ENCODE measurements around the gene ZNHIT2.
A peak's percentile ranks its signal among the peaks of the same experiment; 100 is the strongest.

The ZNHIT2 gene

DNA sequence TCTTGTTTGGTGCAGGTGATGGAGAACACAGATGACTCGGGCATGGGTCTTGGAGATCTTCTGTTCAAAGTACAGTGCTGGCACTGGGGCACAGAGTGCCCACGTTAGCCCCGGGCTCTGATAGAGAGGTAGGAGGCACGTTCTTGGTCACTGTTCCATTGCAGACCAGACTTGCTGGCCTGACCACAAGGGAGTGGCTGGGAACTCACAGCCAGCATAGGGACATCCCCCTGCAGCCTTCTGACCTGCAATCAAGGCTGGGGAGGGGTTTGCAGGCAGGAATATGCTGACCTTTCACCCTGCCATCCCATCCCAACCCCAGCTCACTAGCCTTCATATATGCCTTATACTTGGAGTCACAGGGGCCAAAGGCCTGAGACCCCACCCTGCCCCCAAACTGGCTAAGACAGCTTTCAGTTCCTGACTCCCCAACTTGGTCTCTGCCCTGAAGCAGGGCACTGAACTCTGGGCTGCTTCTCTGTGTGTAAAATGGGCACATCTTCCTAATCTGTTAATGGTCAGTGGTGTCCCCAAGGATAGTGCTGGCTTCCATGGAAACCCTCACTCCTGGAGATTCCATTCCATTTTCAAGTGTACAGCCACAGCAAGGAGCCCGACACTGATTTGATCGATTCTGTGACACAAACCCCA, 9.2 kb upstream of the ZNHIT2 start:
- Histone ChIP-seq H3K4me2 (ENCODE audit: low read length, poor library complexity, severe bottlenecking) (no peak overlapping the region), H2AFZ (ENCODE audit: low read depth, low read length) (no peak overlapping the region), H2BK5ac (ENCODE audit: low read depth, low read length, poor library complexity, severe bottlenecking) (no peak overlapping the region), H2AK5ac (ENCODE audit: low read length, severe bottlenecking) (no peak overlapping the region), H3K4me1 (ENCODE audit: control insufficient read depth, insufficient read depth, low read depth, low read length) (peaks cover 2% of the 10 kb centered on the region), H3K79me1 (replicated peaks; ENCODE audit: low read length, poor library complexity, severe bottlenecking) (peaks cover 32% of the 10 kb centered on the region), H3K18ac (ENCODE audit: low read depth in 1 of 2, low read length in 2 of 2) (no peak overlapping the region), H4K91ac (ENCODE audit: low read length) (no peak overlapping the region), H3K9ac (ENCODE audit: low read length) (peak overlapping the region; percentile 22), H2BK15ac (ENCODE audit: low read depth, poor library complexity, severe bottlenecking) (no peak overlapping the region), H3K36me3 (ENCODE audit: control insufficient read depth in 1 of 2, insufficient read depth in 2 of 2, low read depth in 1 of 2, low read length in 2 of 2) (peaks cover 65 to 76% of the 10 kb centered on the region in 2 experiments), H4K8ac (ENCODE audit: low read length) (no peak overlapping the region), H3K27me3 (ENCODE audit: control insufficient read depth in 1 of 2, insufficient read depth in 1 of 2, low read length in 2 of 2) (no peaks in the 10 kb centered on the region), H2BK120ac (ENCODE audit: low read depth, low read length) (no peak overlapping the region), H3K27ac (ENCODE audit: low read length, poor library complexity, severe bottlenecking) (no peak overlapping the region), H3K14ac (ENCODE audit: low read length in 2 of 2) (no peak overlapping the region), H3K4me3 (ENCODE audit: insufficient read depth in 1 of 2, low read depth in 1 of 2, low read length in 2 of 2) (no peak overlapping the region), H3K23ac (ENCODE audit: low read length in 2 of 2) (no peak overlapping the region), H2BK12ac (ENCODE audit: low read length in 2 of 2) (no peak overlapping the region), H3K4ac (ENCODE audit: low read depth in 1 of 2, low read length in 2 of 2) (no peak overlapping the region), H3K9me3 (ENCODE audit: control insufficient read depth, low read length) (no peaks in the 10 kb centered on the region)
- no peak for DNase-seq
- WGBS = 87% methylated on average over 4 of the region's 6 CpGs

DNA sequence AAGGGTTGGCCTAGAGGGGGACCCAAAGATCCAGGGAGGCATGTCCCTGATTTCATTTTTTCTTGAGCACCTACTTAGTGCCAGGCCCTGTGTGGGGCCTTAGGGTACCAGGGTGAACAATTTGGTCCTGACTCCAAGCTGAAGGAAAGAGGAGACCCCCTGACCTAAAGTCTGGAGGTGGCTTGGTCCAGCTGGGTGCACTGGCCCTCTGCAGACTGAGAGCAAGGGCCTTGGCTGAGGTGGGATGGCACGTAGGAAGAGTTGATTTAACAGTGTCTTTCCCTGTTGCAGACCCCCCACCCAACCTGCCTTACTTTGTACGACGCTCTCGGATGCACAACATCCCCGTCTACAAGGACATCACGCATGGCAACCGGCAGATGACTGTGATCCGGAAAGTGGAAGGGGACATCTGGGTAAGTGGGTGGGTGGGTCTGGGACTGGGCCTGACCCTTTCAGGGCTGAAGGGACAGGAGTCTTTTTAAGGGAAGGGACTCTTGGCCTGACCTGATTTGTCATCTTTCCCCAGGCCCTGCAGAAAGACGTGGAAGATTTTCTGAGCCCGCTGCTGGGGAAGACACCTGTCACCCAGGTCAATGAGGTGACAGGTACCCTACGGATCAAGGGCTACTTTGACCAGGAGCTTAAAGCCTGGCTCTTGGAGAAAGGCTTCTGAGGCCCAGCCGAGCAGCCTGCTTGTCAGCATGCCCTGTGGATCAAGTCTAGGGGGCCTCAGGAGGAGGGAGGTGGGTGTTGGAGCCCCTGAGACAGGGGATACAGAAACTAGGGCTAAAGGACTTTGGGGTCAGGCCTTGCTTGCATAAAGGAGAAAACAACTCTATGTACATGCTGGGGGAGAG, 7.9 kb upstream of the ZNHIT2 start:
- Histone ChIP-seq H3K4ac (ENCODE audit: low read depth in 1 of 2, low read length in 2 of 2) (no peak overlapping the region), H3K18ac (ENCODE audit: low read depth in 1 of 2, low read length in 2 of 2) (no peak overlapping the region), H3K27me3 (ENCODE audit: control insufficient read depth in 1 of 2, insufficient read depth in 1 of 2, low read length in 2 of 2) (no peaks in the 10 kb centered on the region), H3K27ac (ENCODE audit: low read length, poor library complexity, severe bottlenecking) (no peak overlapping the region), H3K14ac (ENCODE audit: low read length in 2 of 2) (no peak overlapping the region), H3K79me1 (replicated peaks; ENCODE audit: low read length, poor library complexity, severe bottlenecking) (peaks cover 27% of the 10 kb centered on the region), H3K4me1 (ENCODE audit: control insufficient read depth, insufficient read depth, low read depth, low read length) (peaks cover 5% of the 10 kb centered on the region), H2BK12ac (ENCODE audit: low read length in 2 of 2) (no peak overlapping the region), H2BK5ac (ENCODE audit: low read depth, low read length, poor library complexity, severe bottlenecking) (no peak overlapping the region), H4K91ac (ENCODE audit: low read length) (no peak overlapping the region), H3K9ac (ENCODE audit: low read length) (no peak overlapping the region), H3K4me3 (ENCODE audit: insufficient read depth in 1 of 2, low read depth in 1 of 2, low read length in 2 of 2) (no peak overlapping the region), H2AFZ (ENCODE audit: low read depth, low read length) (no peak overlapping the region), H2BK120ac (ENCODE audit: low read depth, low read length) (no peak overlapping the region), H2AK5ac (ENCODE audit: low read length, severe bottlenecking) (no peak overlapping the region), H4K8ac (ENCODE audit: low read length) (no peak overlapping the region), H3K36me3 (ENCODE audit: control insufficient read depth in 1 of 2, insufficient read depth in 2 of 2, low read depth in 1 of 2, low read length in 2 of 2) (peaks cover 58 to 71% of the 10 kb centered on the region in 2 experiments), H2BK15ac (ENCODE audit: low read depth, poor library complexity, severe bottlenecking) (peak overlapping the region; percentile 12), H3K23ac (ENCODE audit: low read length in 2 of 2) (no peak overlapping the region), H3K4me2 (ENCODE audit: low read length, poor library complexity, severe bottlenecking) (no peak overlapping the region), H3K9me3 (ENCODE audit: control insufficient read depth, low read length) (no peaks in the 10 kb centered on the region)
- 97% methylated on average over 12 of the region's 12 CpGs for WGBS
- DNase-seq = no peak

DNA sequence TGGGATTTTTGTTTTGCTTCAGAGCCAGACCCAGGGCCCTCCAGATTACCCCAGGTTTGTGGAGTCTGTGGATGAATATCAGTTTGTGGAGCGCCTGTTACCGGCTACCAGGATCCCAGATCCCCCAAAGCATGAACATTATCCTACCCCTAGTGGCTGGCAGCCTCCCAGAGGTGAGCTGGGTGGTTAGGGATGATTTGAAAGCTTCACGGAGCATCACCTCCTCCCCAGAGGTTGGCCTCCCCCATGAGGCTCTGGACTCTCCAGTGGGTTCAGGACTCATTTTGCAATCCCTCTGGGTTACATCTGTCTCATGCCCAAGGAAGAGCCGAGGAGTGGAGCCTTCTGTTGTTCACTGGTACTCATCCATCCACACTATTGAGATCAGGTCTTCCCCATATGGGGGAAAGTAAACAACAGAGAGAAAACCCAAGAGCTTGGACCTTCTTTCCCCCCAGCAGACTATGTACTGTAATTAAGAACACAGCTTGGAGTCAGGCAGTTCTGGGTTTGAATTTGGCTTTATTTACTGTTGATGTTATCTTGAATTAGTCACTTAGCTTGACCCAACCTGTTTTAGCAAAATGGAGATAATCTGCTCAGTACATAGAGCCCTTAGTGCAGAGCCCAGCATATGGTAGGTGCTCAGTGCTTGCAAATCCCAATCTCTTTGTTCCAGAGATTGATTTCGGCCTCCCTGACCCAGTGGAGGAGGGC, 7.1 kb upstream of the ZNHIT2 start:
- Histone ChIP-seq H3K36me3 (ENCODE audit: control insufficient read depth in 1 of 2, insufficient read depth in 2 of 2, low read depth in 1 of 2, low read length in 2 of 2) (peaks cover 57 to 71% of the 10 kb centered on the region in 2 experiments), H3K4me1 (ENCODE audit: control insufficient read depth, insufficient read depth, low read depth, low read length) (peaks cover 5% of the 10 kb centered on the region), H2AK5ac (ENCODE audit: low read length, severe bottlenecking) (no peak overlapping the region), H2BK5ac (ENCODE audit: low read depth, low read length, poor library complexity, severe bottlenecking) (no peak overlapping the region), H4K91ac (ENCODE audit: low read length) (no peak overlapping the region), H3K27me3 (ENCODE audit: control insufficient read depth in 1 of 2, insufficient read depth in 1 of 2, low read length in 2 of 2) (no peaks in the 10 kb centered on the region), H3K23ac (ENCODE audit: low read length in 2 of 2) (no peak overlapping the region), H3K9ac (ENCODE audit: low read length) (no peak overlapping the region), H2AFZ (ENCODE audit: low read depth, low read length) (no peak overlapping the region), H3K9me3 (ENCODE audit: control insufficient read depth, low read length) (no peaks in the 10 kb centered on the region), H3K27ac (ENCODE audit: low read length, poor library complexity, severe bottlenecking) (no peak overlapping the region), H3K4ac (ENCODE audit: low read depth in 1 of 2, low read length in 2 of 2) (no peak overlapping the region), H3K79me1 (replicated peaks; ENCODE audit: low read length, poor library complexity, severe bottlenecking) (peaks cover 27% of the 10 kb centered on the region), H3K18ac (ENCODE audit: low read depth in 1 of 2, low read length in 2 of 2) (no peak overlapping the region), H3K4me3 (ENCODE audit: insufficient read depth in 1 of 2, low read depth in 1 of 2, low read length in 2 of 2) (no peak overlapping the region), H2BK15ac (ENCODE audit: low read depth, poor library complexity, severe bottlenecking) (no peak overlapping the region), H2BK120ac (ENCODE audit: low read depth, low read length) (no peak overlapping the region), H4K8ac (ENCODE audit: low read length) (no peak overlapping the region), H3K14ac (ENCODE audit: low read length in 2 of 2) (no peak overlapping the region), H2BK12ac (ENCODE audit: low read length in 2 of 2) (no peak overlapping the region), H3K4me2 (ENCODE audit: low read length, poor library complexity, severe bottlenecking) (no peak overlapping the region)
- no peak for DNase-seq
- 98% methylated on average over 3 of the region's 5 CpGs for WGBS

Measured in mesenchymal stem cell (in vitro differentiated cells and primary cell).